Measurements from ENCODE around the gene TBXAS1. TPM values are rescaled to one million over a fixed set of nuclear protein-coding genes. Genes with fewer than 3 reads are reported as not detected.

The TBXAS1 gene
- total RNA-seq, 4 donors from 2014 or later = 0.41 to 5.2 (median 3.3) TPM

GRCh38 chr7:139827042-139827441 is 2.0 kb upstream of the TBXAS1 start:
- no peaks in the 10 kb centered on the region for H3K36me3 ChIP-seq
- H3K27me3 ChIP-seq = no peaks in the 10 kb centered on the region
- H3K4me1 ChIP-seq = no peaks in the 10 kb centered on the region
- ATAC-seq (no peak), DNase-seq (no peak)
- no peak overlapping the region for H3K4me3 ChIP-seq
- intact Hi-C loops (cut with DNase I; ENCODE audit: low total_unique reads) = no loop called here
- peak; percentile 12 to 36 (median 20) for TF ChIP-seq CTCF (IDR thresholded peaks at IDR 0.05 in 4 of 5, conservative IDR thresholded peaks at IDR 0.05 in 1 of 5)
- no peak for TF ChIP-seq POLR2A (IDR thresholded peaks at IDR 0.05)
- no peak overlapping the region for H3K27ac ChIP-seq
- no peaks in the 10 kb centered on the region for H3K9me3 ChIP-seq
- in situ Hi-C loops (cut with MboI; ENCODE audit: low sequenced_read_pairs in 4 of 4) = loop anchor here in 3 of 4 donors (10.0 kb wide), 1 partner anchor 182 kb away; no protein-coding TSS in a partner anchor

- in situ Hi-C loops (cut with MboI; ENCODE audit: low sequenced_read_pairs in 4 of 4) = loop anchor here in 3 of 4 donors (10.0 kb wide), 1 partner anchor 184 kb away; no protein-coding TSS in a partner anchor
- Histone ChIP-seq H3K36me3 (no peaks in the 10 kb centered on the region), H3K27ac (no peak overlapping the region), H3K27me3 (no peaks in the 10 kb centered on the region), H3K4me3 (no peak overlapping the region), H3K9me3 (no peaks in the 10 kb centered on the region), H3K4me1 (no peaks in the 10 kb centered on the region)
- TF ChIP-seq CTCF (IDR thresholded peaks at IDR 0.05 in 4 of 5, conservative IDR thresholded peaks at IDR 0.05 in 1 of 5) = no peak
- no peak for TF ChIP-seq POLR2A (IDR thresholded peaks at IDR 0.05)
- no peak for DNase-seq
- no peak for ATAC-seq
- intact Hi-C loops (cut with DNase I; ENCODE audit: low total_unique reads) = no loop called here
Observed at GRCh38 chr7:139828446-139828845, 618 bp upstream of the TBXAS1 start.

DNA sequence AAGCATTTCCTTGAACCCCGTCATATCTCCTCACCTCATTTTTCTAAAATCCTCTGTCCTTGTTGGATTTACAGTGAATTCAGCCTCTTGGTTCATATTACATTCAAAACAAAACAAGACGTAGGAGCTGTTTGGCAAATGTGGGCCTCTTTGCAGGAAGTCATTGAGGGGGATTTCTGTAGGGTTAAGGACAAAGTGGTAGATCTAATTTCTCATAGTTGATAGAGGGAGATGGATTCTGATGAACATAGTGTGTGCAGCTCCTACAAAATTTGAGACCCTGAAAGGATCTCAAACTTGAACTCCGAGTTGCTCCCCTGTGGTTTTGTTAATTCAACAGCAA is 682 bp downstream of the TBXAS1 start:
- no peak for DNase-seq
- Histone ChIP-seq H3K36me3 (no peaks in the 10 kb centered on the region), H3K4me1 (no peaks in the 10 kb centered on the region), H3K4me3 (peak overlapping the region in 1 of 4 donors; percentile 25), H3K27me3 (no peaks in the 10 kb centered on the region), H3K9me3 (no peaks in the 10 kb centered on the region), H3K27ac (no peak overlapping the region)
- in situ Hi-C loops (cut with MboI; ENCODE audit: low sequenced_read_pairs in 4 of 4) (loop anchor here in 3 of 4 donors (10.0 kb wide), 1 partner anchor 185 kb away; no protein-coding TSS in a partner anchor), intact Hi-C loops (cut with DNase I; ENCODE audit: low total_unique reads) (no loop called here)
- no peak for ATAC-seq
- TF ChIP-seq POLR2A (IDR thresholded peaks at IDR 0.05) (no peak), CTCF (IDR thresholded peaks at IDR 0.05 in 4 of 5, conservative IDR thresholded peaks at IDR 0.05 in 1 of 5) (no peak)

DNA sequence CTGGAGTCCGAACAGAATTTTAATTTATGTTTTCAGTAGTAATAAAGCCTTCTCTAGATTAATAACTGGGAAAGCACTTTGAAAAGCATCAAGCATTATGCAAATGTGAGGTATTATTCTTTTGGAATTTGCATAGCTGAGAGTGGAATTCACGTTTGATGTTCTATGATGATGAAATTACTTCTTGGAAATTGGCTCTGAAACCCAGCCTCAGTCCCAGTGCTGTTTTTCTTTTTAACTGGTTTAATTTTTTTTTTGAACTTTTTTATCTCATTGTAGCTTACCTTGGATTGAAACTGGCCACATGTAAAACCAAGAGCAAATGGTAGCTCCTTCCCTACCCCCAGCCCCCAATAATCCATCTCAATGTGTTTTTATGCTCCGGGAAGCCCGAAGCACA is 1.2 kb downstream of the TBXAS1 start:
- peak overlapping the region in 1 of 4 donors; percentile 25 for H3K4me3 ChIP-seq
- in situ Hi-C loops (cut with MboI; ENCODE audit: low sequenced_read_pairs in 4 of 4) = no loop called here
- H3K27ac ChIP-seq = no peak overlapping the region
- no peaks in the 10 kb centered on the region for H3K27me3 ChIP-seq
- ATAC-seq (no peak), DNase-seq (no peak)
- TF ChIP-seq POLR2A (IDR thresholded peaks at IDR 0.05) (no peak), CTCF (IDR thresholded peaks at IDR 0.05 in 4 of 5, conservative IDR thresholded peaks at IDR 0.05 in 1 of 5) (no peak)
- no peaks in the 10 kb centered on the region for H3K36me3 ChIP-seq
- intact Hi-C loops (cut with DNase I; ENCODE audit: low total_unique reads) = no loop called here
- H3K9me3 ChIP-seq = no peaks in the 10 kb centered on the region
- H3K4me1 ChIP-seq = no peaks in the 10 kb centered on the region

Measured in gastrocnemius medialis (tissue), 4 donors.